ENCODE measurements around the gene PCYT2. TPM values are rescaled to one million over a fixed set of nuclear protein-coding genes. Genes with fewer than 3 reads are reported as not detected.

PCYT2 gene
- total and polyA plus RNA-seq, 2 donors (not counting 1 experiment from before 2014, with no cell fraction given), result 33.4 to 34.9 TPM

DNA sequence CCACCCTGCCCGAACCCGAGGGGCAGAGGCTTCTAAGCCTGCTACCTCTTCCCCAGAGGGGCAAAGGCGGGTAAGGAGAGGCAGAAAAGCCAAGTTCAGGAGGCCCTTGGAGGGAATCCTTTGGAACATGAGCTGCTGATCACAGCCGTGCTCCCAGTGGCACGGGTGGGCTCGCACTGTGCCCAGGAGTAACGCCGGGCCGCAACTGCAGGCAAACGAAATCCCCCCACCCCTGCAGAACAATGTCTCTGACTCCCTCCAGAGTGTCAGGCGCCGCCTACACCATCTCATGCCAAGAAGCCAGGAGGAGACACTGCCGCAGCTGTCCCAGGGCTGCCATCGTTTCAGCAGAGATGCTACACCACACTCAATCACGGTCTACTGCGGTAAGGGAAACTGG lies 59.8 kb downstream of the PCYT2 start:
- no peak overlapping the region for H3K4me3 ChIP-seq (ENCODE audit: control extremely low read depth in 1 of 5, extremely low read depth in 1 of 5, insufficient read depth in 1 of 5, low read depth in 2 of 5, low read length in 4 of 5)
- ATAC-seq (ENCODE audit: low read depth), result no peak
- intact Hi-C loops (cut with micrococcal nuclease), result no loop called here
- peaks cover 4 to 45% of the 10 kb centered on the region in 2 experiments for H3K36me3 ChIP-seq (replicated peaks in 1 of 2; ENCODE audit: control extremely low read depth in 1 of 2, control insufficient read depth in 1 of 2, extremely low read depth in 1 of 2, insufficient read depth in 2 of 2, low read length in 1 of 2)
- ChIA-PET POLR2A (no interaction called here), CTCF (no interaction called here)
- no peak overlapping the region for H3K9ac ChIP-seq (ENCODE audit: low read length)
- Mint-ChIP-seq H3K4me1 (no peaks in the 10 kb centered on the region), H3K27me3 (no peaks in the 10 kb centered on the region), H3K9me3 (ENCODE audit: insufficient read depth) (no peaks in the 10 kb centered on the region), H3K4me3 (no peak overlapping the region), H3K27ac (no peak overlapping the region)
- H3K27me3 ChIP-seq (replicated peaks in 1 of 4; ENCODE audit: control extremely low read depth in 1 of 4, control insufficient read depth in 3 of 4, insufficient read depth in 4 of 4, low read length in 3 of 4), result no peaks in the 10 kb centered on the region
- 99% methylated on average over 9 of the region's 16 CpGs for WGBS (ENCODE audit: insufficient coverage)
- TF ChIP-seq CTCF (IDR thresholded peaks at IDR 0.05) (no peak), EZH2 (IDR thresholded peaks at IDR 0.05; ENCODE audit: borderline replicate concordance, insufficient read depth, low read depth, low read length, poor library complexity, severe bottlenecking) (no peak)
- H3K79me2 ChIP-seq (ENCODE audit: control insufficient read depth, insufficient read depth, low read length), result peaks cover 17% of the 10 kb centered on the region
- H2AFZ ChIP-seq (ENCODE audit: insufficient read depth, low read depth, low read length, poor library complexity, severe bottlenecking), result no peak overlapping the region
- no peaks in the 10 kb centered on the region for H3K4me1 ChIP-seq (ENCODE audit: control insufficient read depth in 2 of 2, insufficient read depth in 2 of 2, low read length in 2 of 2)
- H3K27ac ChIP-seq (ENCODE audit: low read length in 2 of 2), result no peak overlapping the region
- H3K9me3 ChIP-seq (ENCODE audit: control extremely low read depth in 1 of 3, control insufficient read depth in 2 of 3, insufficient read depth in 1 of 3, low read length in 2 of 3), result no peaks in the 10 kb centered on the region
- no peak overlapping the region for H3K4me2 ChIP-seq (replicated peaks; ENCODE audit: low read depth, low read length, poor library complexity, severe bottlenecking)
- H4K20me1 ChIP-seq (ENCODE audit: control insufficient read depth, insufficient read depth, low read length, poor library complexity, severe bottlenecking), result peaks cover 36% of the 10 kb centered on the region
- DNase-seq, result no peak

Other genes starting within 250 kb of the PCYT2 start
- 38.6 and 39.5 TPM in 2 replicates for gene OXLD1, start 244.8 kb downstream of the PCYT2 start, total RNA-seq
- 53.5 and 102 TPM in 2 replicates for gene OXLD1, start 244.8 kb downstream of the PCYT2 start, polyA plus RNA-seq
- gene CCDC137, start 244.7 kb downstream of the PCYT2 start, total RNA-seq, result 36.0 and 41.7 TPM in 2 replicates
- 12.9 and 18.8 TPM in 2 replicates for gene CCDC137, start 244.7 kb downstream of the PCYT2 start, polyA plus RNA-seq
- gene ARL16, start 227.6 kb downstream of the PCYT2 start, total RNA-seq, result 32.5 and 35.3 TPM in 2 replicates
- 61.4 and 101 TPM in 2 replicates for gene ARL16, start 227.6 kb downstream of the PCYT2 start, polyA plus RNA-seq
- 184 and 190 TPM in 2 replicates for gene HGS, start 227.4 kb downstream of the PCYT2 start, total RNA-seq
- 206 and 220 TPM in 2 replicates for gene HGS, start 227.4 kb downstream of the PCYT2 start, polyA plus RNA-seq
- gene MRPL12, start 208.0 kb downstream of the PCYT2 start, total RNA-seq, result 23.8 and 24.1 TPM in 2 replicates
- 15.9 and 25.6 TPM in 2 replicates for gene MRPL12, start 208.0 kb downstream of the PCYT2 start, polyA plus RNA-seq
- 5.0 and 6.5 TPM in 2 replicates for gene SLC25A10, start 199.1 kb downstream of the PCYT2 start, total RNA-seq
- 2.9 and 3.9 TPM in 2 replicates for gene SLC25A10, start 199.1 kb downstream of the PCYT2 start, polyA plus RNA-seq
- gene GCGR, start 107.2 kb downstream of the PCYT2 start, total RNA-seq, result not detected in 2 replicates
- not detected in 2 replicates for gene GCGR, start 107.2 kb downstream of the PCYT2 start, polyA plus RNA-seq
- gene MCRIP1, start 78.1 kb downstream of the PCYT2 start, total RNA-seq, result 69.7 and 74.3 TPM in 2 replicates
- gene MCRIP1, start 78.1 kb downstream of the PCYT2 start, polyA plus RNA-seq, result 59.2 and 84.0 TPM in 2 replicates
- not detected in 2 replicates for gene PPP1R27, start 76.3 kb downstream of the PCYT2 start, total RNA-seq
- not detected in 2 replicates for gene PPP1R27, start 76.3 kb downstream of the PCYT2 start, polyA plus RNA-seq
- gene P4HB, start 50.9 kb downstream of the PCYT2 start, total RNA-seq, result 191 and 197 TPM in 2 replicates
- 37.4 and 42.5 TPM in 2 replicates for gene P4HB, start 50.9 kb downstream of the PCYT2 start, polyA plus RNA-seq
- 262 and 263 TPM in 2 replicates for gene ARHGDIA, start 40.1 kb downstream of the PCYT2 start, total RNA-seq
- 510 and 744 TPM in 2 replicates for gene ARHGDIA, start 40.1 kb downstream of the PCYT2 start, polyA plus RNA-seq
- 49.7 and 52.1 TPM in 2 replicates for gene ALYREF, start 19.8 kb downstream of the PCYT2 start, total RNA-seq
- gene ALYREF, start 19.8 kb downstream of the PCYT2 start, polyA plus RNA-seq, result 102 and 128 TPM in 2 replicates
- gene ANAPC11, start 19.7 kb downstream of the PCYT2 start, total RNA-seq, result 39.5 and 43.3 TPM in 2 replicates
- gene ANAPC11, start 19.7 kb downstream of the PCYT2 start, polyA plus RNA-seq, result 110 and 120 TPM in 2 replicates
- gene NPB, start 9.2 kb downstream of the PCYT2 start, total RNA-seq, result 0.24 and 0.44 TPM in 2 replicates
- gene NPB, start 9.2 kb downstream of the PCYT2 start, polyA plus RNA-seq, result not detected in 2 replicates
- gene SIRT7, start 6.8 kb upstream of the PCYT2 start, total RNA-seq, result 82.7 and 83.2 TPM in 2 replicates
- gene SIRT7, start 6.8 kb upstream of the PCYT2 start, polyA plus RNA-seq, result 59.5 and 77.2 TPM in 2 replicates
- 27.9 and 29.0 TPM in 2 replicates for gene MAFG, start 16.3 kb upstream of the PCYT2 start, total RNA-seq
- gene MAFG, start 16.3 kb upstream of the PCYT2 start, polyA plus RNA-seq, result 11.4 and 29.8 TPM in 2 replicates
- 3.7 and 4.4 TPM in 2 replicates for gene PYCR1, start 25.9 kb upstream of the PCYT2 start, total RNA-seq
- gene PYCR1, start 25.9 kb upstream of the PCYT2 start, polyA plus RNA-seq, result 3.7 and 4.3 TPM in 2 replicates
- not detected in 2 replicates for gene MYADML2, start 35.8 kb upstream of the PCYT2 start, total RNA-seq
- gene MYADML2, start 35.8 kb upstream of the PCYT2 start, polyA plus RNA-seq, result not detected in 2 replicates
- gene NOTUM, start 49.8 kb upstream of the PCYT2 start, total RNA-seq, result not detected in 2 replicates
- gene NOTUM, start 49.8 kb upstream of the PCYT2 start, polyA plus RNA-seq, result not detected in 2 replicates
- gene ASPSCR1, start 66.2 kb upstream of the PCYT2 start, total RNA-seq, result 46.7 and 50.4 TPM in 2 replicates
- gene ASPSCR1, start 66.2 kb upstream of the PCYT2 start, polyA plus RNA-seq, result 32.3 and 34.0 TPM in 2 replicates
- gene CENPX, start 111.5 kb upstream of the PCYT2 start, total RNA-seq, result 26.7 and 37.0 TPM in 2 replicates
- gene CENPX, start 111.5 kb upstream of the PCYT2 start, polyA plus RNA-seq, result 36.8 and 40.1 TPM in 2 replicates
- gene LRRC45, start 111.9 kb upstream of the PCYT2 start, total RNA-seq, result 16.3 and 19.4 TPM in 2 replicates
- gene LRRC45, start 111.9 kb upstream of the PCYT2 start, polyA plus RNA-seq, result 19.6 and 20.4 TPM in 2 replicates
- 0.41 and 0.62 TPM in 2 replicates for gene RAC3, start 120.3 kb upstream of the PCYT2 start, total RNA-seq
- 1.1 and 2.0 TPM in 2 replicates for gene RAC3, start 120.3 kb upstream of the PCYT2 start, polyA plus RNA-seq
- gene DCXR, start 126.3 kb upstream of the PCYT2 start, total RNA-seq, result 63.9 and 70.7 TPM in 2 replicates
- gene DCXR, start 126.3 kb upstream of the PCYT2 start, polyA plus RNA-seq, result 143 and 424 TPM in 2 replicates
- gene RFNG, start 140.4 kb upstream of the PCYT2 start, total RNA-seq, result 30.1 TPM in 2 replicates
- 37.8 and 44.5 TPM in 2 replicates for gene RFNG, start 140.4 kb upstream of the PCYT2 start, polyA plus RNA-seq
- gene GPS1, start 140.5 kb upstream of the PCYT2 start, total RNA-seq, result 79.5 and 80.5 TPM in 2 replicates
- 105 and 124 TPM in 2 replicates for gene GPS1, start 140.5 kb upstream of the PCYT2 start, polyA plus RNA-seq
- 109 and 112 TPM in 2 replicates for gene DUS1L, start 154.4 kb upstream of the PCYT2 start, total RNA-seq
- gene DUS1L, start 154.4 kb upstream of the PCYT2 start, polyA plus RNA-seq, result 241 and 291 TPM in 2 replicates
- 35.6 and 36.8 TPM in 2 replicates for gene FASN, start 186.8 kb upstream of the PCYT2 start, total RNA-seq
- gene FASN, start 186.8 kb upstream of the PCYT2 start, polyA plus RNA-seq, result 19.4 and 29.6 TPM in 2 replicates